HG03025 (cell line): ENCODE measurements around the gene RGS10.

Experiments
- ATAC-seq: cut with Tn5 transposase; IDR thresholded peaks from one replicate; pipeline ENCODE4 v1.9.1; 2021; ENCODE audit warnings: mild to moderate bottlenecking, moderate library complexity; ENCODE audit not compliant: unreplicated experiment, low FRiP score

The RGS10 gene

GRCh38 chr10:119499677-119500002 is 42.9 kb downstream of the RGS10 start:
- no peak for ATAC-seq

- ATAC-seq: no peak
Observed at GRCh38 chr10:119498889-119499676, 43.4 kb downstream of the RGS10 start.

- no peak for ATAC-seq
Observed at GRCh38 chr10:119497243-119497642, 45.3 kb downstream of the RGS10 start.

- ATAC-seq: no peak
Observed at GRCh38 chr10:119496273-119496672, 46.2 kb downstream of the RGS10 start.

- ATAC-seq: no peak
Observed at GRCh38 chr10:119495545-119495944, 47.0 kb downstream of the RGS10 start.

GRCh38 chr10:119495021-119495505 is 47.5 kb downstream of the RGS10 start:
- ATAC-seq: no peak

- ATAC-seq: no peak
Observed at GRCh38 chr10:119494236-119495020, 48.1 kb downstream of the RGS10 start.

GRCh38 chr10:119493155-119493554 is 49.4 kb downstream of the RGS10 start:
- ATAC-seq: no peak

- ATAC-seq: no peak
Observed at GRCh38 chr10:119491966-119492757, 50.4 kb downstream of the RGS10 start.

- no peak for ATAC-seq
Observed at GRCh38 chr10:119489991-119490326, 52.6 kb downstream of the RGS10 start.

GRCh38 chr10:119488675-119489074 is 53.8 kb downstream of the RGS10 start:
- ATAC-seq: no peak

- ATAC-seq: no peak
Observed at GRCh38 chr10:119483839-119484238, 58.7 kb downstream of the RGS10 start.

GRCh38 chr10:119483001-119483400 is 59.5 kb downstream of the RGS10 start:
- no peak for ATAC-seq

- ATAC-seq: no peak
Observed at GRCh38 chr10:119481781-119482426, 60.6 kb downstream of the RGS10 start.

GRCh38 chr10:119480667-119481066 is 61.9 kb downstream of the RGS10 start:
- no peak for ATAC-seq

- ATAC-seq: no peak
Observed at GRCh38 chr10:119479532-119479931, 63.0 kb downstream of the RGS10 start.

GRCh38 chr10:119478811-119479341 is 63.6 kb downstream of the RGS10 start:
- ATAC-seq: no peak

- ATAC-seq: peak; percentile 63
Observed at GRCh38 chr10:119478111-119478802, 64.3 kb downstream of the RGS10 start.

GRCh38 chr10:119477444-119477843 is 65.1 kb downstream of the RGS10 start:
- ATAC-seq: peak; percentile 61

- ATAC-seq: no peak
Observed at GRCh38 chr10:119474606-119475005, 67.9 kb downstream of the RGS10 start.
